GM19438 (cell line): ENCODE results near the gene MINK1.
"Not testable (repeated sequence)": the region's sequence is repeated elsewhere in the genome, so short reads cannot be mapped to it uniquely, and the experiment has no call there.

ENCODE experiments used
- ATAC-seq: cut with Tn5 transposase; IDR thresholded peaks from one replicate; pipeline ENCODE4 v1.9.1; 2021; ENCODE audit warnings: low read depth; ENCODE audit not compliant: unreplicated experiment

Gene MINK1

DNA sequence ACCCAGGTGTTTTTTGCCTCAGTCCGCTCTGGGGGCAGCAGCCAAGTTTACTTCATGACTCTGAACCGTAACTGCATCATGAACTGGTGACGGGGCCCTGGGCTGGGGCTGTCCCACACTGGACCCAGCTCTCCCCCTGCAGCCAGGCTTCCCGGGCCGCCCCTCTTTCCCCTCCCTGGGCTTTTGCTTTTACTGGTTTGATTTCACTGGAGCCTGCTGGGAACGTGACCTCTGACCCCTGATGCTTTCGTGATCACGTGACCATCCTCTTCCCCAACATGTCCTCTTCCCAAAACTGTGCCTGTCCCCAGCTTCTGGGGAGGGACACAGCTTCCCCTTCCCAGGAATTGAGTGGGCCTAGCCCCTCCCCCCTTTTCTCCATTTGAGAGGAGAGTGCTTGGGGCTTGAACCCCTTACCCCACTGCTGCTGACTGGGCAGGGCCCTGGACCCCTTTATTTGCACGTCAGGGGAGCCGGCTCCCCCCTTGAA is 64.1 kb downstream of the MINK1 start:
- ATAC-seq: no peak

DNA sequence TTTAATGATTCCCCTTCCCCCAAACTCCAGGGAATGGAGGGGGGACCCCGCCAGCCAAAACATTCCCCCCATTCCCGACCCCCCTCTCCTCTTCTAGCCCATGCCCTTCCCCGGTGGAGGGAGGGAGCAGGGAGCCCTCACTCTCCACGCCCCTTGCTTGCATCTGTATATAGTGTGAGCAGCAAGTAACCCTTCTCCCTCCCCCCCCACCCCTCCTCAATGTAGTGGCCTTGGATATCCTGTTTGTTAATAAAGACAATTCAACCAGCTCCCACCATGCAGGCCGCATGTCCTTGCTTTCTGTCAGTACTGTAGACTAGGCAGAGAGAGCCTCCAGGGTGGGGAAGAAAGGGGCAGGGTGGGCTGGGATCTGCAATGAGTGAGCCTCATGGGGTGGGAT is 64.6 kb downstream of the MINK1 start:
- no peak for ATAC-seq

DNA sequence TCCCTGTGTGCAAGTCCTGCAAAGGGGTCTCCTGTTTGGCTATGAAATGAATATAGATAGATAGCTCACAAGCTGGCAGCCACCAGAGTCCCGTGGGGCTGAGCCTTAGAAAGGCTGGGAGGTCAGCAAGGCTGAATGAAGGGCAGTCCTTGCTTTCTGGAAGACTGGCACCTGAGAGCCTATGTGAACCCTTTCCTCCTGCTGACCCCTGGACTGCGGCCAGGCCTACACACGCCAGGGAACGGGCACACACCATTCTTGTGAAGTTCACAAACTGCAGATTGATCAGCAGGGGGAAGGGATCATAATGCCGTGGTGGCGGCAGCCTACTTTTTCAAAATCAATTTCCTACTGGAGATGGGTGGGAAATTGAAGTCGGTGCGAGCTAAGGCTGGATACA is 65.2 kb downstream of the MINK1 start:
- no peak for ATAC-seq

DNA sequence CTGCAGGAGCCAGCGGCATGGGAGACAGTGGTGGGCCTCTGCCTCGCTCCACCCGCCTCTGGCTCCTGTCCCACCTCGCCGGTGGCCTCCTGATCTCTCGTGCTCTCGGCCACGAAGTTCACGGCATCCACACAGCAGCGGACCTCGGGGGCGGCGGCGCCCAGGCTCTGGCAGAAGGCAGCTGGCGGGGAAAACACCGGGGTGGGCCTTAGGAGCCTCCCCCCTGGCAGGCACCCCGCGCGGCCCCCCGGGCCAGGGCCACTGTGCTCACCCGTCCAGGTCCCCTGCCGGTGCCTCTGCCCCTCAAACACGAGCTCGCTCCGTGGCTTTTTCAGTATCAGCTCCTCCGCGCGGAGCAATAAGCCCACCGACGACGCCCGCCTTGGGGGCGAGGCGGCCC is 65.8 kb downstream of the MINK1 start:
- ATAC-seq: no peak

- no peak for ATAC-seq
These were observed 66.4 kb downstream of the MINK1 start, which contains the start of gene C17orf107 for GRCh38 chr17:4899341-4900230. Gene C17orf107 (plus strand): TSS chr17:4899536. CDS start chr17:4899763, 227 bp downstream.

GRCh38 chr17:4900231-4901107 is 67.3 kb downstream of the MINK1 start:
- ATAC-seq: no peak

- ATAC-seq: no peak
These were observed 68.0 kb downstream of the MINK1 start for GRCh38 chr17:4901108-4901647.

- no peak for ATAC-seq
These were observed 68.7 kb downstream of the MINK1 start for GRCh38 chr17:4901648-4902344.

- no peak for ATAC-seq
These were observed 69.4 kb downstream of the MINK1 start for GRCh38 chr17:4902540-4902939.

- ATAC-seq: no peak
These were observed 70.1 kb downstream of the MINK1 start, which contains the start of gene CHRNE for GRCh38 chr17:4903051-4903818. Gene CHRNE (minus strand): TSS chr17:4903098. CDS start chr17:4903063, 35 bp downstream.

DNA sequence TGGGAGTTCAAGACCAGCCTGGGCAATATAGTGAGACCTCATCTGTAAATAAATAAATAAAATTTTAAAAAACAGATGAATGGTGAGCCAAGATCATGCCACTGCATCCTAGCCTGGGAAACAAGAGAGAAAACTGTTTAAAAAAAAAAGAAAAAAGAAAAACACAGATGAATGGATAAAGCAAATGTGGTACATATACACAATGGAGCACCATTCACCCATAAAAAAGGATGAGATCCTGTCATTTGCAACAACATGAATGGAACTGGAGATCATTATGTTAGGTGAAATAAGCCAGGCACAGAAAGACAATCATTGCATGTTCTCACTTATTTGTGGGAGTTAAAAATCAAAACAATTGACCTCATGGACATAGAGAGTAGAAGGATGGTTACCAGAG is 73.5 kb downstream of the MINK1 start:
- not testable (repeated sequence) for ATAC-seq

DNA sequence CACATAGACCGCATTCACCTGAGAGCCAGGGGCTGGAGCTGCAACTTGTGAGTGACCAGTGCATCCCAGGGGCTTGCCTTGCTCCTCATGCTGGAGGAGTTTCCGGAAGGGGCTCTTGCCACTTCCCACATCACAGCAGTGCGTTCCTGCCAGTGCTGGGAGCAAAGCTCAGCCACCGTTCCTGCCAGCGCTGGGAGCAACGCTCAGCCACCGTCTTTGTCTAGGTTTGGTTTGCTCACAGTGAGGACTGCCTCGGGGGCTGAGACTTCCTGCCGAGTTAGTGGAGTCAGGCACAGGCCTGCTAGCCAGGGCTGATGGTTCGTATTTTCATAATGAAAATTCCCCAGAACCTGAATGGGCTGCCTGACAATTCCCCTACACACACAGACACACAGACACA is 75.2 kb downstream of the MINK1 start:
- ATAC-seq: no peak

DNA sequence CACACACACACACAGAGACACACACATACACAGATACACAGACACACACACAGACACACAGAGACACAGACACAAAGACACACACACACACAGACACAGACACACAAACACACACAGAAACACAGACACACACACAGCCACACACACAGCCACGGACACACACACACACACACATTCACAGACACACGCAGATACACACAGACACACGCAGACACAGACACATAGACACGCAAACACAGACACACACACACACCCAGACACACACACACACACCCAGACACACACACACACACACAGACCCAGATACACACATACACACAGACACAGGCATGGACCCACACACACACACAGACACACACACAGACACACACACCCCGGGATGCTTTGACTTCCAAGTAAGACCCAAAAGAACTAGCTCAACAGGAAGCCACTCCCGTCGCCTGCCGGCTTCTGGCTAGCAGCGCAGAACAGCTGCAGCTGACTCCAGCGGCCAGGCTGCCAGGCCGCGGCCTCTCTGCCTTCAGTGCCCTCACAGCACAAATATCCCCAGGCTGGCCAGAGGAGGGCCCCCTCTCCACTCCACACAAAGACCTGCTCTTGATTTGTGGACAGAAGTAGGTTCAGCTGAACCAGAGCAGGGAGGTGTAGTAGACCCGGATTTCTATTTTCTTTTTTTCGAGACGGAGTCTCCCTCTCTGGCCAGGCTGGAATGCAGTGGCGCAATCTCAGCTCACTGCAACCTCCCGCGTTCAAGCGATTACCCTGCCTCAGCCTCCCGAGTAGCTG is 75.8 kb downstream of the MINK1 start:
- no peak for ATAC-seq

GRCh38 chr17:4913994-4914393 is 80.9 kb downstream of the MINK1 start:
- ATAC-seq: no peak

DNA sequence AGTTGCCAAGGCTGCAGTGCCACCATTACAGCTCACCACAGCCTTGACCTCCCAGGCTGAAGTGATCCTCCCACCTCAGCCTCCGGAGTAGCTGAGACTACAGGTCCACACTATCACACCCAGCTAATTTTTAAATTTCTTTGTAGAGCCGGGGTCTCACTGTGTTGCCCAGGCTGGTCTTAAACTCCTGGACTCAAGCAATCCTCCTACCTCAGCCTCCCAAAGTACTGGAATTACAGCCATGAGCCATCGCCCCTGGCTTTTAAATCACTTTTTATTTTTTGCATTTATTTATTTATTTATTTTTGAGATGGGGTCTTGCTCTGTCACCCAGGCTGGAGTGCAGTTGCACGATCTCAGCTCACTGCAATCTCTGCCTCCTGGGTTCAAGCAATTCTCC is 81.4 kb downstream of the MINK1 start:
- not testable (repeated sequence) for ATAC-seq

DNA sequence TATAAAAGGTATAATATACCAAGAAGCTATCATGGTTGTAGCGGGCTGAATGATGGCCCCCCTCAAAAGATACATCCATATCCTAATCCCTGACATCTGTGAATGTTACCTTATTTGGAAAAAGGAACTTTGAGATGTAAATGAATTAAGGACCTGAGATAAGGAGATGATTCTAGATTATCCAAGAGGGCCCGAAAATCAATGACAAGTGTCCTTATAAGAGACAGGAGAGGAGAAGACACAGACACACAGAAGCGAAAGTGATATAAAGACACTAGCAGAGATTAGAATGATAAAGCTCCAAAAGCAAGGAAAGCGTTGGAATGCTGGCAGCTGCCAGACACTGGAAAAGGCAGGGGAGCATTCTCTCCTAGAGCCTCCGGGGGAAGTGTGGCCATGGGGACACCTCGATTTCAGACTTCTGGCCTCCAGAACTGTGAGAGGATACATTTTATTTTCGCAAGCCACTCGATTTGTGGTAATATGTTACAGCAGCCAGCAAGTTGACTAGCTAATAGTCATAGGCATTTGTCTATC is 86.4 kb downstream of the MINK1 start:
- no peak for ATAC-seq

- no peak for ATAC-seq
These were observed 87.4 kb downstream of the MINK1 start for GRCh38 chr17:4920351-4921048.

DNA sequence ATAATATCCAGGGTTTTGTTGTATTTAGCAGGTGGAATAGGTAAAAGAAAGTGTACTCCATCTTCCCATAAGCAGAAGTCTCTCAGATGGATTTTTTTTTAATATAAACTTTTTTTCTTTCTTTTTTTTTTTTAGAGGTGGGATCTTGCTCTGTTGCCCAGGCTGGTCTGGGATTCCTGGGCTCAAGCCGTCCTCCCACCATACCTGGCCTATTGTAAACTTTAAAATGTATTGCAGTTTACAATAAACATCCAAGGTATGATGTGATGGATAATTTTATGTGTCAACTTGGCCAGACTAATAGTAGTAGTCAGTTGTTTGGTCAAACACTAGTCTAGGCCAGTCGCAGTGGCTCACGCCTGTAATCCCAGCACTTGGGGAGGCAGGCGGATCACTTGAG is 88.2 kb downstream of the MINK1 start:
- ATAC-seq: no peak
